PFSK-1 (cell line): Measurements from ENCODE around the gene TMEM63C.

Experiments
- FOXP2 ChIP-seq: optimal IDR thresholded peaks from 2 replicates; pipeline ENCODE3; 2011; ENCODE audit warnings: borderline replicate concordance, control low read depth, inconsistent platforms; ENCODE audit not compliant: insufficient read depth; ENCODE audit errors: extremely low read length, extremely low read depth
- POLR2AphosphoS5 ChIP-seq: IDR thresholded peaks from 2 replicates; pipeline ENCODE4 v1.6.1; 2012; ENCODE audit warnings: low read depth, mild to moderate bottlenecking, control low read depth, low read length, moderate library complexity
- REST ChIP-seq, 2 experiments: IDR thresholded peaks; 2 replicates each; pipeline versions ENCODE4 v1.6.1 to v1.8.0; 2011 to 2012; ENCODE audit warnings: low read depth in 2 of 2, low read length in 2 of 2, control low read depth in 1 of 2, inconsistent platforms in 1 of 2, mild to moderate bottlenecking in 1 of 2, moderate library complexity in 1 of 2; ENCODE audit not compliant: insufficient read depth in 1 of 2
- SIN3A ChIP-seq: IDR thresholded peaks from 2 replicates; pipeline ENCODE4 v1.6.1; 2012; ENCODE audit warnings: mild to moderate bottlenecking, low read length, moderate library complexity, borderline replicate concordance; ENCODE audit not compliant: insufficient read depth
- TAF1 ChIP-seq: IDR thresholded peaks from 2 replicates; pipeline ENCODE4 v1.6.1; 2012; ENCODE audit warnings: low read length, control low read depth, borderline replicate concordance; ENCODE audit not compliant: insufficient read depth

Gene TMEM63C

GRCh38 chr14:77272261-77272660 is 90.7 kb downstream of the TMEM63C start:
- no peak for TF ChIP-seq POLR2AphosphoS5
- no peak for TF ChIP-seq FOXP2
- TF ChIP-seq REST (IDR thresholded peaks at IDR 0.05; ENCODE audit: insufficient read depth in 1 of 2, low read depth in 2 of 2, low read length in 2 of 2) = no peak
- TF ChIP-seq SIN3A = no peak
- no peak for TF ChIP-seq TAF1

- TF ChIP-seq FOXP2 (no peak), POLR2AphosphoS5 (no peak), SIN3A (no peak), TAF1 (no peak), REST (IDR thresholded peaks at IDR 0.05; ENCODE audit: insufficient read depth in 1 of 2, low read depth in 2 of 2, low read length in 2 of 2) (no peak)
Measured at GRCh38 chr14:77273796-77274195, 92.2 kb downstream of the TMEM63C start.

GRCh38 chr14:77275041-77275580 is 93.5 kb downstream of the TMEM63C start:
- TF ChIP-seq SIN3A (no peak), TAF1 (no peak), POLR2AphosphoS5 (no peak), REST (IDR thresholded peaks at IDR 0.05; ENCODE audit: insufficient read depth in 1 of 2, low read depth in 2 of 2, low read length in 2 of 2) (no peak), FOXP2 (no peak)

GRCh38 chr14:77275601-77276017 is 94.0 kb downstream of the TMEM63C start:
- no peak for TF ChIP-seq TAF1
- TF ChIP-seq SIN3A = no peak
- TF ChIP-seq REST (IDR thresholded peaks at IDR 0.05; ENCODE audit: insufficient read depth in 1 of 2, low read depth in 2 of 2, low read length in 2 of 2) = 0 out of 4 replicates have a peak, but pooled peaks of 1 of the 2 experiments have one; percentile 43
- no peak for TF ChIP-seq FOXP2
- TF ChIP-seq POLR2AphosphoS5 = no peak
